Neural progenitor cell (in vitro differentiated cells): ENCODE data around the gene KCNJ9. TPM values are rescaled to one million over a fixed set of nuclear protein-coding genes. Genes with fewer than 3 reads are reported as not detected.

Experiments
- DNase-seq: peaks from one replicate; pipeline ENCODE4 v3.0.0-alpha.2; 2016; ENCODE audit warnings: low spot score
- H2AFZ ChIP-seq: fragments of 200-600 bp; sonication (generic); replicated peaks from 2 replicates; pipeline ENCODE4 v1.6.1; 2016; ENCODE audit warnings: antibody characterized with exemption
- H3F3A ChIP-seq: fragments of 200-600 bp; sonication (generic); 2 replicates; pipeline ENCODE4 v1.6.1; 2016; ENCODE audit warnings: antibody characterized with exemption, low read depth
- H3K27ac ChIP-seq: fragments of 200-600 bp; sonication (generic); 2 replicates; pipeline ENCODE4 v1.5.1; 2016; ENCODE audit warnings: mild to moderate bottlenecking
- H3K27me3 ChIP-seq: fragments of 200-600 bp; sonication (generic); 2 replicates; pipeline ENCODE4 v1.6.1; 2016; ENCODE audit warnings: mild to moderate bottlenecking, moderate library complexity
- H3K36me3 ChIP-seq: fragments of 200-600 bp; sonication (generic); 2 replicates; pipeline ENCODE4 v1.5.1; 2016
- H3K4me1 ChIP-seq: fragments of 200-600 bp; sonication (generic); 2 replicates; pipeline ENCODE4 v1.6.1; 2016; ENCODE audit warnings: mixed run types
- H3K4me2 ChIP-seq: fragments of 200-600 bp; sonication (generic); 2 replicates; pipeline ENCODE4 v1.6.1; 2016
- H3K4me3 ChIP-seq: fragments of 200-600 bp; sonication (generic); 2 replicates; pipeline ENCODE4 v1.5.1; 2016
- H3K79me2 ChIP-seq: fragments of 200-600 bp; sonication (generic); 2 replicates; pipeline ENCODE4 v1.6.1; 2016; ENCODE audit warnings: low read depth
- H3K9ac ChIP-seq: fragments of 200-600 bp; sonication (generic); 2 replicates; pipeline ENCODE4 v1.6.1; 2016
- H3K9me3 ChIP-seq: fragments of 200-600 bp; sonication (generic); 2 replicates; pipeline ENCODE4 v1.5.1; 2016; ENCODE audit warnings: low read depth
- H4K20me1 ChIP-seq: fragments of 200-600 bp; sonication (generic); 2 replicates; pipeline ENCODE4 v1.6.1; 2016; ENCODE audit warnings: low read depth
- H3K27ac Mint-ChIP-seq: 3 replicates; pipeline ENCODE4 v1.8.0; 2021; ENCODE audit warnings: mixed read lengths
- H3K27me3 Mint-ChIP-seq: 2 replicates; pipeline ENCODE4 v1.8.0; 2022; ENCODE audit warnings: low read depth, mild to moderate bottlenecking, inconsistent platforms, moderate library complexity, mixed read lengths; ENCODE audit not compliant: insufficient read depth
- H3K36me3 Mint-ChIP-seq: 3 replicates; pipeline ENCODE4 v1.8.0; 2021; ENCODE audit warnings: mixed read lengths
- H3K4me1 Mint-ChIP-seq: 3 replicates; pipeline ENCODE4 v1.8.0; 2021; ENCODE audit warnings: mixed read lengths
- H3K4me3 Mint-ChIP-seq: 3 replicates; pipeline ENCODE4 v1.8.0; 2021; ENCODE audit warnings: mild to moderate bottlenecking, moderate library complexity, mixed read lengths
- H3K9me3 Mint-ChIP-seq: 3 replicates; pipeline ENCODE4 v1.8.0; 2020; ENCODE audit warnings: mixed read lengths
- EZH2 ChIP-seq: fragments of 200-600 bp; sonication (generic); IDR thresholded peaks from 2 replicates; pipeline ENCODE4 v1.6.1; 2017; ENCODE audit warnings: antibody characterized with exemption, mild to moderate bottlenecking, moderate library complexity
- EZH2phosphoT487 ChIP-seq: fragments of 200-600 bp; sonication (generic); IDR thresholded peaks from 2 replicates; pipeline ENCODE4 v1.6.1; 2017; ENCODE audit warnings: antibody characterized with exemption
- total RNA-seq: library from RNA; depleted of rRNA; stranded (reverse); fragments of >200 nt; gene quantifications from 2 replicates; pipeline ENCODE4 v1.2.3, GENCODE V29; 2015; ENCODE audit warnings: low replicate concordance
- TF ChIP-seq, protein P1 (sequence below): fragments of 200-600 bp; sonication (generic); IDR thresholded peaks from 2 replicates; pipeline ENCODE4 v1.5.1; 2017; ENCODE audit warnings: antibody characterized with exemption, mild to moderate bottlenecking

The KCNJ9 gene
- total RNA-seq, 1 donor from 2014 or later, result 0.09 TPM

- no peaks in the 10 kb centered on the region for H3K36me3 ChIP-seq
- no peak overlapping the region for H2AFZ ChIP-seq
- no peak overlapping the region for H3K9ac ChIP-seq
- no peak for TF ChIP-seq EZH2
- TF ChIP-seq, protein P1, sequence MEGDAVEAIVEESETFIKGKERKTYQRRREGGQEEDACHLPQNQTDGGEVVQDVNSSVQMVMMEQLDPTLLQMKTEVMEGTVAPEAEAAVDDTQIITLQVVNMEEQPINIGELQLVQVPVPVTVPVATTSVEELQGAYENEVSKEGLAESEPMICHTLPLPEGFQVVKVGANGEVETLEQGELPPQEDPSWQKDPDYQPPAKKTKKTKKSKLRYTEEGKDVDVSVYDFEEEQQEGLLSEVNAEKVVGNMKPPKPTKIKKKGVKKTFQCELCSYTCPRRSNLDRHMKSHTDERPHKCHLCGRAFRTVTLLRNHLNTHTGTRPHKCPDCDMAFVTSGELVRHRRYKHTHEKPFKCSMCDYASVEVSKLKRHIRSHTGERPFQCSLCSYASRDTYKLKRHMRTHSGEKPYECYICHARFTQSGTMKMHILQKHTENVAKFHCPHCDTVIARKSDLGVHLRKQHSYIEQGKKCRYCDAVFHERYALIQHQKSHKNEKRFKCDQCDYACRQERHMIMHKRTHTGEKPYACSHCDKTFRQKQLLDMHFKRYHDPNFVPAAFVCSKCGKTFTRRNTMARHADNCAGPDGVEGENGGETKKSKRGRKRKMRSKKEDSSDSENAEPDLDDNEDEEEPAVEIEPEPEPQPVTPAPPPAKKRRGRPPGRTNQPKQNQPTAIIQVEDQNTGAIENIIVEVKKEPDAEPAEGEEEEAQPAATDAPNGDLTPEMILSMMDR, result no peak
- no peak for TF ChIP-seq EZH2phosphoT487
- H3F3A ChIP-seq, result peaks cover 4% of the 10 kb centered on the region
- H4K20me1 ChIP-seq, result no peaks in the 10 kb centered on the region
- peaks cover 80% of the 10 kb centered on the region for H3K27me3 ChIP-seq
- Mint-ChIP-seq H3K27me3 (peaks cover 9% of the 10 kb centered on the region), H3K27ac (no peak overlapping the region), H3K4me1 (peaks cover 14% of the 10 kb centered on the region), H3K36me3 (no peaks in the 10 kb centered on the region), H3K9me3 (no peaks in the 10 kb centered on the region), H3K4me3 (no peak overlapping the region)
- no peaks in the 10 kb centered on the region for H3K9me3 ChIP-seq
- no peak overlapping the region for H3K4me3 ChIP-seq
- no peak overlapping the region for H3K27ac ChIP-seq
- DNase-seq, result no peak
- H3K4me1 ChIP-seq, result no peaks in the 10 kb centered on the region
- no peaks in the 10 kb centered on the region for H3K79me2 ChIP-seq
- no peak overlapping the region for H3K4me2 ChIP-seq
These were observed 5.5 kb upstream of the KCNJ9 start for GRCh38 chr1:160075836-160076235.

DNA sequence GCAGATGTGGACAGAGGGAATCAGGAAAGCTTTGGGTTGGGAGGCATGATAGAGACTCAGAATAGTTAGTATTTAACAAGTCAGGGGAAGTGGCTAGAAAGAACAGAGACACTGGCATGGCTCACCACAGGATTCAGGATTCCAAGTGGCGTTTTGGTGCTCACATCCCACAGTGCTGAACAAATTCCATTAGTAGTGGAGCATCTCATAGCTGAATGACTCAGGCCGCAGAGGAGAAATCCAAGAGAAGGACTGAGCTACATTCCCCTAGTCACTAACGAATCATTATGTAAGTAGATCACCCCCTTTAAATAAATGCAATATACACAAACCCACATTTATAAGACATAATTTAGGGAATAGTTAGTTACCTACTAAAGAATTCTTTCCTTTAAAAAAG, 5.0 kb upstream of the KCNJ9 start:
- H3F3A ChIP-seq, result peaks cover 2% of the 10 kb centered on the region
- no peak overlapping the region for H3K4me2 ChIP-seq
- peaks cover 18% of the 10 kb centered on the region for H3K4me1 Mint-ChIP-seq
- H3K27me3 Mint-ChIP-seq, result peaks cover 13% of the 10 kb centered on the region
- no peaks in the 10 kb centered on the region for H3K9me3 Mint-ChIP-seq
- H3K27ac Mint-ChIP-seq, result no peak overlapping the region
- H3K79me2 ChIP-seq, result no peaks in the 10 kb centered on the region
- no peaks in the 10 kb centered on the region for H3K9me3 ChIP-seq
- DNase-seq, result no peak
- no peaks in the 10 kb centered on the region for H3K36me3 Mint-ChIP-seq
- no peak overlapping the region for H3K27ac ChIP-seq
- no peak overlapping the region for H2AFZ ChIP-seq
- no peak overlapping the region for H3K9ac ChIP-seq
- TF ChIP-seq, protein P1, result no peak
- TF ChIP-seq EZH2 (no peak), EZH2phosphoT487 (no peak)
- H3K4me1 ChIP-seq, result no peaks in the 10 kb centered on the region
- no peaks in the 10 kb centered on the region for H4K20me1 ChIP-seq
- H3K4me3 Mint-ChIP-seq, result no peak overlapping the region
- H3K27me3 ChIP-seq, result peaks cover 80% of the 10 kb centered on the region
- H3K4me3 ChIP-seq, result no peak overlapping the region
- H3K36me3 ChIP-seq, result no peaks in the 10 kb centered on the region

GRCh38 chr1:160077486-160077885, 3.9 kb upstream of the KCNJ9 start:
- H3K27me3 Mint-ChIP-seq, result peaks cover 14% of the 10 kb centered on the region
- no peak overlapping the region for H3K4me3 Mint-ChIP-seq
- H3K9ac ChIP-seq, result no peak overlapping the region
- no peaks in the 10 kb centered on the region for H3K9me3 ChIP-seq
- H3K36me3 Mint-ChIP-seq, result no peaks in the 10 kb centered on the region
- H3K27me3 ChIP-seq, result peaks cover 80% of the 10 kb centered on the region
- H3K4me1 ChIP-seq, result no peaks in the 10 kb centered on the region
- TF ChIP-seq EZH2 (no peak), EZH2phosphoT487 (no peak)
- TF ChIP-seq, protein P1, result no peak
- H3K9me3 Mint-ChIP-seq, result peaks cover 2% of the 10 kb centered on the region
- no peaks in the 10 kb centered on the region for H3K79me2 ChIP-seq
- no peak for DNase-seq
- no peak overlapping the region for H3K27ac Mint-ChIP-seq
- peaks cover 22% of the 10 kb centered on the region for H3K4me1 Mint-ChIP-seq
- H3K36me3 ChIP-seq, result no peaks in the 10 kb centered on the region
- H3K4me3 ChIP-seq, result no peak overlapping the region
- no peak overlapping the region for H2AFZ ChIP-seq
- H3K4me2 ChIP-seq, result no peak overlapping the region
- H3F3A ChIP-seq, result no peaks in the 10 kb centered on the region
- no peak overlapping the region for H3K27ac ChIP-seq
- H4K20me1 ChIP-seq, result no peaks in the 10 kb centered on the region
